ENCODE data around the gene SBDS. TPM values are rescaled to one million over a fixed set of nuclear protein-coding genes. Genes with fewer than 3 reads are reported as not detected.
"Not testable (repeated sequence)": the region's sequence is repeated elsewhere in the genome, so short reads cannot be mapped to it uniquely, and the experiment has no call there.

The SBDS gene
- total RNA-seq, 1 experiment from 2014 or later = 25.5 TPM

DNA sequence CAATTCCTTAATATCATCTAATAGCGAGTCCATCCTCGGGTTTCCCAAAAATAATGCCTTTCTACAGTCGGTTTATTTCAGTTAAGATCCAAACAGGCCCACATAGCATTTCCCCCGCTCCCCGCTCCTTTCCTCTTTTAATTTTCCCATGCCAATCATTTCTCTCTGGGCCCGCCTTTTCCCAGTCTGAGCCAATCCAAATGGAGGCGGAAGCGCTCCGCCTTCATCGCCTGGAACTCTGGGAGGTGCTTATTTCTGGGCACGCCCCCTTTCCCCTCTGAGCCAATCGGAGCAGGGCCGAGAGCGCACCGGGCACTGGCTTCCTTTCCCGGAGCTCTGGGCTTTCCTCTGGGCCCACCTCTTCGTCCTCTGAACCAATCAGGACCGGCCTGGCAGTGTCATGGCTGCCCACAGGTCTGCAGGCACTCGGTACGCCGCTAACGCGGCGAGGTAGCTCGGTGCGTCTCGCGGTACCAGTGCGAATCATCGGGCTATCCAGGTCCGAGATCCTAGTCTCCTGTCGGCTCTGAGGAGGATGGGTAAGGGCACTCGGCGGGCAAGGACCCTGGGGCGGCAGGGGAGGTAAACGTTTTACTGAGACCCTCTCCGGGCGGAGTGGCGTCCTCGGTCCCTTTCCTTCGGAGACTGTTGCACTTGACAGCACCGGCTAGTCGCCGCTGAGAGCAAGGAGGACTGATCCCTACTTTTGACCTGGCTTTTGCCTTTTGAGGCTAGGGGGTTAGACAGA is 1.2 kb upstream of the SBDS start, which contains the start of gene TYW1:
TYW1 (plus strand) TSS at position 390 of the 748 bp plus-strand sequence; CDS start at position 536, 146 bp downstream.
- peak; percentile 99 for DNase-seq (ENCODE audit: low spot score)
- H3K4me1 Mint-ChIP-seq; H3K9me3 Mint-ChIP-seq; H3K27me3 Mint-ChIP-seq (ENCODE audit: low read depth): not testable (repeated sequence)
- Mint-ChIP-seq H3K27ac (peak within 1 kb of the TSS; percentile 99), H3K4me3 (peak within 1 kb of the TSS; percentile 100), H3K36me3 (peaks cover 16% of the 10 kb centered on the region)
- TF ChIP-seq NFYB (CRISPR knock-in tag; conservative IDR thresholded peaks at IDR 0.05; ENCODE audit: low read depth) (peak; percentile 72), FOXK1 (CRISPR knock-in tag; IDR thresholded peaks at IDR 0.05) (peak; percentile 71; the same call in 1 of the 2 replicates), SP1 (CRISPR knock-in tag; conservative IDR thresholded peaks at IDR 0.05) (peak; percentile 84), FOXP1 (CRISPR knock-in tag; IDR thresholded peaks at IDR 0.05; ENCODE audit: borderline replicate concordance) (peak; percentile 55; the same call in 1 of the 2 replicates), MYBL2 (CRISPR knock-in tag; IDR thresholded peaks at IDR 0.05) (0 out of 2 replicates have a peak, but pooled peaks have one; percentile 31), TEAD1 (CRISPR knock-in tag; IDR thresholded peaks at IDR 0.05) (peak; percentile 78)
- TF ChIP-seq, protein P1, sequence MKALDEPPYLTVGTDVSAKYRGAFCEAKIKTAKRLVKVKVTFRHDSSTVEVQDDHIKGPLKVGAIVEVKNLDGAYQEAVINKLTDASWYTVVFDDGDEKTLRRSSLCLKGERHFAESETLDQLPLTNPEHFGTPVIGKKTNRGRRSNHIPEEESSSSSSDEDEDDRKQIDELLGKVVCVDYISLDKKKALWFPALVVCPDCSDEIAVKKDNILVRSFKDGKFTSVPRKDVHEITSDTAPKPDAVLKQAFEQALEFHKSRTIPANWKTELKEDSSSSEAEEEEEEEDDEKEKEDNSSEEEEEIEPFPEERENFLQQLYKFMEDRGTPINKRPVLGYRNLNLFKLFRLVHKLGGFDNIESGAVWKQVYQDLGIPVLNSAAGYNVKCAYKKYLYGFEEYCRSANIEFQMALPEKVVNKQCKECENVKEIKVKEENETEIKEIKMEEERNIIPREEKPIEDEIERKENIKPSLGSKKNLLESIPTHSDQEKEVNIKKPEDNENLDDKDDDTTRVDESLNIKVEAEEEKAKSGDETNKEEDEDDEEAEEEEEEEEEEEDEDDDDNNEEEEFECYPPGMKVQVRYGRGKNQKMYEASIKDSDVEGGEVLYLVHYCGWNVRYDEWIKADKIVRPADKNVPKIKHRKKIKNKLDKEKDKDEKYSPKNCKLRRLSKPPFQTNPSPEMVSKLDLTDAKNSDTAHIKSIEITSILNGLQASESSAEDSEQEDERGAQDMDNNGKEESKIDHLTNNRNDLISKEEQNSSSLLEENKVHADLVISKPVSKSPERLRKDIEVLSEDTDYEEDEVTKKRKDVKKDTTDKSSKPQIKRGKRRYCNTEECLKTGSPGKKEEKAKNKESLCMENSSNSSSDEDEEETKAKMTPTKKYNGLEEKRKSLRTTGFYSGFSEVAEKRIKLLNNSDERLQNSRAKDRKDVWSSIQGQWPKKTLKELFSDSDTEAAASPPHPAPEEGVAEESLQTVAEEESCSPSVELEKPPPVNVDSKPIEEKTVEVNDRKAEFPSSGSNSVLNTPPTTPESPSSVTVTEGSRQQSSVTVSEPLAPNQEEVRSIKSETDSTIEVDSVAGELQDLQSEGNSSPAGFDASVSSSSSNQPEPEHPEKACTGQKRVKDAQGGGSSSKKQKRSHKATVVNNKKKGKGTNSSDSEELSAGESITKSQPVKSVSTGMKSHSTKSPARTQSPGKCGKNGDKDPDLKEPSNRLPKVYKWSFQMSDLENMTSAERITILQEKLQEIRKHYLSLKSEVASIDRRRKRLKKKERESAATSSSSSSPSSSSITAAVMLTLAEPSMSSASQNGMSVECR (CRISPR knock-in tag; IDR thresholded peaks at IDR 0.05; ENCODE audit: borderline replicate concordance) = peak; percentile 47; the same call in 1 of the 2 replicates
- TF ChIP-seq, protein P2, sequence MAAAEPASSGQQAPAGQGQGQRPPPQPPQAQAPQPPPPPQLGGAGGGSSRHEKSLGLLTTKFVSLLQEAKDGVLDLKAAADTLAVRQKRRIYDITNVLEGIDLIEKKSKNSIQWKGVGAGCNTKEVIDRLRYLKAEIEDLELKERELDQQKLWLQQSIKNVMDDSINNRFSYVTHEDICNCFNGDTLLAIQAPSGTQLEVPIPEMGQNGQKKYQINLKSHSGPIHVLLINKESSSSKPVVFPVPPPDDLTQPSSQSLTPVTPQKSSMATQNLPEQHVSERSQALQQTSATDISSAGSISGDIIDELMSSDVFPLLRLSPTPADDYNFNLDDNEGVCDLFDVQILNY (CRISPR knock-in tag; IDR thresholded peaks at IDR 0.05) = 0 out of 2 replicates have a peak, but pooled peaks have one; percentile 34
- TF ChIP-seq, protein P3, sequence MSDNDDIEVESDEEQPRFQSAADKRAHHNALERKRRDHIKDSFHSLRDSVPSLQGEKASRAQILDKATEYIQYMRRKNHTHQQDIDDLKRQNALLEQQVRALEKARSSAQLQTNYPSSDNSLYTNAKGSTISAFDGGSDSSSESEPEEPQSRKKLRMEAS (CRISPR knock-in tag; IDR thresholded peaks at IDR 0.05) = peak; percentile 69
- ATAC-seq = peak; percentile 97
- CTCF ChIA-PET = interaction anchor here (1.1 to 1.3 kb wide), 2 partner anchors 150 to 306 kb away, joined by 3 read pairs; no protein-coding TSS in a partner anchor
- POLR2A ChIA-PET = interaction anchor here (0.5 to 1.0 kb wide), 3 partner anchors 28 to 503 kb away, joined by 3 to 5 read pairs (median 4); no protein-coding TSS in a partner anchor

DNA sequence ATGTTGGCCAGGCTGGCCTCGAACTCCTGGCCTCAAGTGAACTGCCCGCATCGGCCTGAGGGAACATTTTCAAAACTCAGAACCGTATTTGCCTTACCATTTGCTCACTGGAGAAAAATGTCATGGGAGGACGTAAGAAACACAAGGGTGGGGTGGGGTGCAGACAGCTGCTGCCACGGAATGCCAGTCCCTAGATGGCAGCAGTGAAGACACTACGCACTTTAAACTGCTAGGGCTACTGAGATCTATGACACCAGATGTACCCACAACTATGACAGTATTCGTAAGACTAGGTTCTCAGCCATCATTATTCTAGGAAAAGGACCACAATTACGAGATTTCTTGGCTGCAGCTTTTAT is 716 bp downstream of the SBDS start:
- DNase-seq (ENCODE audit: low spot score) = peak; percentile 19
- POLR2A ChIA-PET; H3K9me3 Mint-ChIP-seq; H3K27me3 Mint-ChIP-seq (ENCODE audit: low read depth); H3K4me1 Mint-ChIP-seq: not testable (repeated sequence)
- TF ChIP-seq TEAD1 (CRISPR knock-in tag; IDR thresholded peaks at IDR 0.05) = peak; percentile 19; the same call in 1 of the 2 replicates
- H3K36me3 Mint-ChIP-seq = peaks cover 29% of the 10 kb centered on the region
- CTCF ChIA-PET = interaction anchor here (0.7 to 1.3 kb wide), 2 partner anchors 121 to 150 kb away, joined by 3 to 5 read pairs; no protein-coding TSS in a partner anchor
- H3K4me3 Mint-ChIP-seq = peak overlapping the region; percentile 100
- peak overlapping the region; percentile 100 for H3K27ac Mint-ChIP-seq
- peak; percentile 5; the same call in 1 of the 2 replicates for ATAC-seq

DNA sequence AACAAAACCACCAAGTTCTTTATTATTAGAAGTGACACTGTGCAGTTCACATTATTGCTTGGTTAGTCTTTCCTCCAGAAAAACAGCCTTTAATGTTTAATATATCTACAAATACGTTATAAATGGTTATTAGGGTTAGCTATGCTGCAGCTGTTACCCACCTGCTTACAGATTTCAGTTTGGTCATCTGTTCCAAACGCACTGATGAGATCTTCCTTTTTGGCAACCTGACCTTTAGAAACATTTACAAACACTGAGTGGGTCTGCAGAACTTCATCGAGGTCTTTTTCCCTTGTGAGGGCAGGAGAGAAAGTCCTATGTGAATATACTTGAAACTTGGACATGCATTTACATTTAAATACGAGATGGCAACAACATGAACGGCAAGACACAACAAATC is 1.3 kb downstream of the SBDS start:
- DNase-seq (ENCODE audit: low spot score); H3K27me3 Mint-ChIP-seq (ENCODE audit: low read depth); POLR2A ChIA-PET; ATAC-seq; H3K9me3 Mint-ChIP-seq; H3K4me1 Mint-ChIP-seq: not testable (repeated sequence)
- peak overlapping the region; percentile 100 for H3K4me3 Mint-ChIP-seq
- peaks cover 25% of the 10 kb centered on the region for H3K36me3 Mint-ChIP-seq
- H3K27ac Mint-ChIP-seq = peak overlapping the region; percentile 57; the same call in 1 of the 2 replicates
- CTCF ChIA-PET = interaction anchor here (1.3 kb wide), 1 partner anchor 149 kb away, joined by 5 read pairs; no protein-coding TSS in a partner anchor

DNA sequence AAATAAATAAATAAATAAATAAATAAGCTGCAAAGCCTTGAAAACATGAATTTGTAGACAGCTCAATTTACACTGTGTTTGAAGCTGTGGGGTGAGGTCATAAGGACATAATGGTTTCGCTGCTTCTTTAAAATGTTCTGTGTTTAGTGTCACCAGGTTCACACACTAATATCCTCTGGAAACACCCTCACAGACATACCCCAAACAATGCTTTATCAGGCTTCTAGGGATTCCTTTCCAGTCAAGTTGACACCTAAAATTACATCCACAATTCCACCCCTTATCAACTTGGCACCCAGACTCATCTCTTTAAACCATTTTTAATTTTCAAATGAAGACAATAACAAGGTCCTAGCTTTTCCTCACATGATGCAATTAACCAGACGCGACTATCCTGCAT is 5.8 kb downstream of the SBDS start:
- H3K36me3 Mint-ChIP-seq = peaks cover 37% of the 10 kb centered on the region
- ATAC-seq; DNase-seq (ENCODE audit: low spot score); H3K27ac Mint-ChIP-seq; H3K27me3 Mint-ChIP-seq (ENCODE audit: low read depth); H3K4me3 Mint-ChIP-seq; H3K9me3 Mint-ChIP-seq; H3K4me1 Mint-ChIP-seq: not testable (repeated sequence)
- ChIA-PET CTCF (interaction anchor here (0.7 kb wide), 1 partner anchor 84 kb away, joined by 3 read pairs; no protein-coding TSS in a partner anchor), POLR2A (interaction anchor here (0.7 kb wide), 1 partner anchor 18 kb away, joined by 3 read pairs; no protein-coding TSS in a partner anchor)

DNA sequence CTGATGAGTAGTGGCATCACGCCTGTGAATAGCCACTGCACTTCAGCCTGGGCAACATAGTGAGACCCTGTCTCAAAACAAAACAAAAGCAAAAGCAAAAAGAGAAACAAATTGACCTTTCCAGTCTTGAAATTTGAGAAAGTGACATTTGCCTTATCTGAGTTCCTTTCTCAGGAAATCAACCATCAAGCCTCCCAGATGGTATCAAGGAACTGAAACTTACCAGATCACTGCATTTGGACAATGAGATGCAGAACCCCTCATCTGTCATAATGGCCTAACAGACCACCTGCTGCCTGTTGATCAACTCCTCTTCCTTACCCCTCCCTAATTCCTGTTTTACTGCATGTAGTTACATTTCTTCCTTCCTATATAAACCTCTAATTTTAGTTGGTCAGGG is 15.1 kb downstream of the SBDS start:
- H3K4me3 Mint-ChIP-seq; CTCF ChIA-PET; ATAC-seq; H3K27me3 Mint-ChIP-seq (ENCODE audit: low read depth); POLR2A ChIA-PET; H3K4me1 Mint-ChIP-seq; H3K36me3 Mint-ChIP-seq; H3K27ac Mint-ChIP-seq; DNase-seq (ENCODE audit: low spot score): not testable (repeated sequence)
- H3K9me3 Mint-ChIP-seq = peaks cover 18% of the 10 kb centered on the region

DNA sequence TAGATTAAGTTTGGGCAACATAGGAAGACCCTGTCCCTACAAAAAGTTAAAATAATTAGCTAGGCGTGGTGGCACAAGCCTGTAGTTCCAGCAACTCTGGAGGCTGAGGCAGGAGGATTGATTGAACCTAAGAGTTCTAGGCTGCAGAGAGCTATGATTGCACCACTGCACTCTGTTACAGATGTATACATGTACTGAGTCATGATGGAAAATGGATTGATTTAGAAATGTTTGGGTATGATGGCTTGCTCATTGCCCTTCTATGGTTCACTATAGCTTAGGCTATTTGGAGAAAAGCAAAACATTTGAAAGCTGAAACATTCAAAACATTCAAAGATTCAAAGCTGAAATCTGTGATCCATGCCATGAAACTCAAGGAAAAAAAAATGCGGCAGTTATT is 16.4 kb downstream of the SBDS start:
- DNase-seq (ENCODE audit: low spot score); H3K4me3 Mint-ChIP-seq; H3K36me3 Mint-ChIP-seq; H3K27ac Mint-ChIP-seq; H3K4me1 Mint-ChIP-seq; POLR2A ChIA-PET; H3K27me3 Mint-ChIP-seq (ENCODE audit: low read depth); CTCF ChIA-PET; ATAC-seq: not testable (repeated sequence)
- H3K9me3 Mint-ChIP-seq = peaks cover 22% of the 10 kb centered on the region

DNA sequence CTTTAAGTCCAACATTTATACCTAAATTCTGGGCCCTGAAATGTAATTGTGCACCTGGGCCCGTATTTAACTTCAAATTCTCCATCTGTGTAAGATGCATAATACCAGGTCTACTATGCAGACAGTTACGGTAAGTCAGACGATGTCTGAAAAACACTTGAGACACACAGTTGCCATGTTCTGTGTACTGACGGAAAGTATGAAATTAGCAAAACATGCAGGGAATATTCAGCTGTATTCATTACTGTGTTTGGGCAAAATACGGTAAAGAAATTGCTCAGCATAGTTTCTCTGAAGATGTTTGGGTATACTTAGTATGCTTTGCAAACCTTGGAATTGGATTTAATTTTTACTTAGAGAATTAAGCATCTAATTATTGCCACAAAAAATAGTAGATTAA is 17.1 kb downstream of the SBDS start:
- H3K4me3 Mint-ChIP-seq; ATAC-seq; H3K27ac Mint-ChIP-seq; H3K4me1 Mint-ChIP-seq; H3K36me3 Mint-ChIP-seq; CTCF ChIA-PET; H3K27me3 Mint-ChIP-seq (ENCODE audit: low read depth); DNase-seq (ENCODE audit: low spot score): not testable (repeated sequence)
- H3K9me3 Mint-ChIP-seq = peaks cover 22% of the 10 kb centered on the region
- POLR2A ChIA-PET = interaction anchor here (0.6 kb wide), 2 partner anchors 363 to 441 kb away, joined by 4 to 5 read pairs; no protein-coding TSS in a partner anchor

Measured in WTC11 (cell line).